A549 (cell line): ENCODE measurements around the gene LDLRAD4. TPM values are rescaled to one million over a fixed set of nuclear protein-coding genes. Genes with fewer than 3 reads are reported as not detected.

ENCODE experiments used
- ATAC-seq, 2 experiments: fragments of 200-7000 bp in 1 of 2; fragments of >200 bp in 1 of 2; cut with Nextera tagmentation in 1 of 2; cut with Tn5 transposase in 1 of 2; 3 replicates each; pipeline versions ENCODE4 v1.8.0 to v1.9.1; 2018 to 2020; ENCODE audit warnings: mild to moderate bottlenecking in 1 of 2, moderate library complexity in 1 of 2
- CTCF ChIA-PET: fragments of 300-600 bp; sonication (Branson Sonifier 250); formaldehyde crosslinking; extraction: SDS; loops from one replicate; lab custom pipeline; 2021; ENCODE audit warnings: antibody characterized with exemption, inconsistent platforms; lab: Yijun Ruan, JAX
- POLR2A ChIA-PET: fragments of 350-600 bp; formaldehyde crosslinking; extraction: SDS; loops from one replicate; lab custom pipeline; 2021; ENCODE audit warnings: antibody characterized with exemption, inconsistent platforms; lab: Yijun Ruan, JAX
- DNase-seq, 2 experiments: peaks; one replicate each; pipeline versions ENCODE4 v3.0.0 to v3.0.0-alpha.2; 2011 to 2016; ENCODE audit warnings: low read depth in 1 of 2, low spot score in 1 of 2
- FAIRE-seq: peaks from 2 replicates; lab custom pipeline; 2011; peaks lifted over from hg19 to GRCh38; lab: Jason Lieb, UNC
- H3K27ac ChIP-seq, 2 experiments: fragments of >200 bp; sonication (Bioruptor Twin); formaldehyde crosslinking; 3 replicates each; pipeline ENCODE4 v1.5.1; 2016 to 2017
- H3K4me1 ChIP-seq: fragments of >200 bp; sonication (Bioruptor Twin); formaldehyde crosslinking; 3 replicates; pipeline ENCODE4 v1.6.1; 2016
- H3K4me2 ChIP-seq: fragments of >200 bp; sonication (Bioruptor Twin); formaldehyde crosslinking; 3 replicates; pipeline ENCODE4 v1.6.1; 2016
- H3K4me3 ChIP-seq: fragments of >200 bp; sonication (Bioruptor Twin); formaldehyde crosslinking; 3 replicates; pipeline ENCODE4 v1.5.1; 2016
- H3K9me3 ChIP-seq: fragments of >200 bp; sonication (Bioruptor Twin); formaldehyde crosslinking; 3 replicates; pipeline ENCODE4 v1.6.1; 2016
- BHLHE40 ChIP-seq: IDR thresholded peaks from 2 replicates; pipeline ENCODE4 v1.6.1; 2012; ENCODE audit warnings: low read depth, low read length, inconsistent platforms
- CBX2 ChIP-seq: fragments of 200-600 bp; sonication (generic); IDR thresholded peaks from 2 replicates; pipeline ENCODE4 v1.6.1; 2016; ENCODE audit warnings: low read depth, mild to moderate bottlenecking, borderline replicate concordance
- CEBPB ChIP-seq, 2 experiments: fragments of >200 bp in 1 of 2; sonication (Bioruptor Twin) in 1 of 2; formaldehyde crosslinking in 1 of 2; IDR thresholded peaks; 2 replicates each; pipeline ENCODE4 v1.6.1; 2012 to 2016
- CHD2 ChIP-seq: fragments of 150-350 bp; IDR thresholded peaks from 2 replicates; pipeline ENCODE4 v1.6.1; 2014; ENCODE audit warnings: low read length; ENCODE audit not compliant: partially characterized antibody
- EHF ChIP-seq: fragments of 250-450 bp; sonication (Bioruptor Pico); IDR thresholded peaks from 2 replicates; pipeline ENCODE4 v1.5.0; 2020; ENCODE audit warnings: mild to moderate bottlenecking
- FOSL2 ChIP-seq, 2 experiments: fragments of 450-650 bp in 1 of 2; fragments of >200 bp in 1 of 2; sonication (Bioruptor Twin) in 1 of 2; formaldehyde crosslinking; IDR thresholded peaks; 2 replicates each; pipeline versions ENCODE4 v1.5.0 to v1.6.1; 2016 to 2020; ENCODE audit warnings: mild to moderate bottlenecking in 1 of 2, moderate library complexity in 1 of 2
- GATA3 ChIP-seq: IDR thresholded peaks from 2 replicates; pipeline ENCODE4 v1.6.1; 2012; ENCODE audit warnings: borderline replicate concordance
- HDAC2 ChIP-seq: fragments of 200-600 bp; sonication (generic); IDR thresholded peaks from 2 replicates; pipeline ENCODE4 v1.6.1; 2016
- HEYL ChIP-seq: fragments of 250-450 bp; sonication (Bioruptor Pico); IDR thresholded peaks from 2 replicates; pipeline ENCODE4 v1.8.0; 2021; ENCODE audit warnings: mild to moderate bottlenecking, moderate library complexity
- HOXB5 ChIP-seq: fragments of 250-450 bp; sonication (Bioruptor Pico); IDR thresholded peaks from 2 replicates; pipeline ENCODE4 v1.5.0; 2020; ENCODE audit warnings: mild to moderate bottlenecking, moderate library complexity
- KDM5A ChIP-seq: fragments of 200-600 bp; sonication (generic); IDR thresholded peaks from 2 replicates; pipeline ENCODE4 v1.6.1; 2016; ENCODE audit warnings: antibody characterized with exemption, mild to moderate bottlenecking
- NFE2L2 ChIP-seq: fragments of 150-350 bp; conservative IDR thresholded peaks from 2 replicates; pipeline ENCODE4 v1.6.1; 2014; ENCODE audit warnings: low read length
- NR3C1 ChIP-seq: fragments of >200 bp; sonication (Bioruptor Twin); formaldehyde crosslinking; IDR thresholded peaks from 3 replicates; pipeline ENCODE4 v1.6.1; 2017
- PHF8 ChIP-seq: fragments of 200-600 bp; sonication (generic); IDR thresholded peaks from 2 replicates; pipeline ENCODE4 v1.6.1; 2016; ENCODE audit warnings: low read depth, mild to moderate bottlenecking, antibody characterized with exemption, moderate library complexity, borderline replicate concordance
- POLR2A ChIP-seq: IDR thresholded peaks from 2 replicates; pipeline ENCODE4 v1.6.1; 2012; ENCODE audit warnings: mild to moderate bottlenecking, low read length
- RARB ChIP-seq: fragments of 250-450 bp; sonication (Bioruptor Pico); IDR thresholded peaks from 2 replicates; pipeline ENCODE4 v1.8.0; 2021; ENCODE audit warnings: mild to moderate bottlenecking, moderate library complexity
- ZFP36 ChIP-seq: fragments of 450-650 bp; IDR thresholded peaks from 2 replicates; pipeline ENCODE4 v1.6.1; 2014; ENCODE audit warnings: borderline replicate concordance; ENCODE audit not compliant: partially characterized antibody
- ZNF302 ChIP-seq: fragments of 250-450 bp; sonication (Bioruptor Pico); IDR thresholded peaks from 2 replicates; pipeline ENCODE4 v1.9.0; 2021; ENCODE audit warnings: inconsistent platforms, mild to moderate bottlenecking, moderate library complexity
- ZSCAN20 ChIP-seq: fragments of 250-450 bp; sonication (Bioruptor Pico); IDR thresholded peaks from 2 replicates; pipeline ENCODE4 v1.8.0; 2022; ENCODE audit warnings: mild to moderate bottlenecking, moderate library complexity
- WGBS: methylation state at CpG from one replicate; pipeline ENCODE4 v1.1.6; 2017; ENCODE audit errors: missing lambda C conversion rate; 5-methylcytosine and 5-hydroxymethylcytosine counted together
- polyA plus RNA-seq, 4 experiments: library from polyadenylated mRNA; depleted of rRNA in 3 of 4; stranded (reverse); fragments of >200 nt; fragmentation: RNase III in 1 of 4; extraction: RNeasy Plus Mini Kit Qiagen cat#74134 plus additional on column Dnase treatment in 1 of 4; gene quantifications; 2 replicates in 3 of 4; 3 replicates in 1 of 4; pipeline ENCODE4 v1.2.3, GENCODE V29; 2011 to 2017
- TF ChIP-seq, protein P1 (sequence below): fragments of 150-350 bp; IDR thresholded peaks from 2 replicates; pipeline ENCODE4 v1.6.1; 2014; ENCODE audit warnings: low read depth, mild to moderate bottlenecking, low read length
- TF ChIP-seq, protein P2 (sequence below): fragments of >200 bp; sonication (Bioruptor Twin); formaldehyde crosslinking; IDR thresholded peaks from 3 replicates; pipeline ENCODE4 v1.6.1; 2016
- TF ChIP-seq, protein P3 (sequence below): IDR thresholded peaks from 2 replicates; pipeline ENCODE4 v1.6.1; 2012
- TF ChIP-seq, protein P4 (sequence below): IDR thresholded peaks from 2 replicates; pipeline ENCODE4 v1.6.1; 2012; ENCODE audit warnings: low read depth, borderline replicate concordance
- TF ChIP-seq, protein P5 (sequence below): IDR thresholded peaks from 2 replicates; pipeline ENCODE4 v1.6.1; 2012
- TF ChIP-seq, protein P6 (sequence below): fragments of 450-650 bp; IDR thresholded peaks from 2 replicates; pipeline ENCODE4 v1.6.1; 2014; ENCODE audit warnings: antibody characterized with exemption

The LDLRAD4 gene
- polyA plus RNA-seq, 2 of the 4 experiments (the other 2 are of a cell fraction): 5.2 to 7.6 TPM

DNA sequence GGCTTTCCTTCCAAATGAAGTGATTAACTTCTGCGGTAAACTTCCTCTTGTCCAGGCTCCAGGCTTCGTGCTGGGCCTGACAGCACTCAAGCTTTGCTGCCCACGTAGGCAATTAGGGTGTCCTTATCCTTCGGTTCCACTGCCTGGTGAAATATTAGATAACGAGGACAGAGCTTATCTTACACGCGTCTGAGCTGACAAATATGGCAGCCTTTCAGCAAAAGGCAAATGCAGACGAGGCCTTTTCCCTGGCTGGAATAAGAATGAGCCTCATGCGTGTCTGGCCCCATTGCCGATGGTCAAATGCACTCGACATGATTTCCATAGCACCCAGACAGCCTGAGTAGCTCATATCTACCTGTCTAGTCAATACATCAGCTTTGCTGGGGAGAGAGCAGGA lies 366.3 kb downstream of the LDLRAD4 start:
- H3K4me3 ChIP-seq: no peak overlapping the region
- H3K4me2 ChIP-seq: no peak overlapping the region
- ChIA-PET POLR2A (no interaction called here), CTCF (interaction anchor here (1.2 kb wide), 1 partner anchor 10 kb away, joined by 3 read pairs; no protein-coding TSS in a partner anchor)
- TF ChIP-seq NR3C1 (no peak), CEBPB (IDR thresholded peaks at IDR 0.05) (no peak), BHLHE40 (no peak), NFE2L2 (no peak), EHF (CRISPR knock-in tag) (no peak), PHF8 (no peak), ZFP36 (no peak), POLR2A (no peak), RARB (CRISPR knock-in tag) (no peak), ZNF302 (CRISPR knock-in tag) (no peak), CBX2 (no peak)
- TF ChIP-seq, protein P1, sequence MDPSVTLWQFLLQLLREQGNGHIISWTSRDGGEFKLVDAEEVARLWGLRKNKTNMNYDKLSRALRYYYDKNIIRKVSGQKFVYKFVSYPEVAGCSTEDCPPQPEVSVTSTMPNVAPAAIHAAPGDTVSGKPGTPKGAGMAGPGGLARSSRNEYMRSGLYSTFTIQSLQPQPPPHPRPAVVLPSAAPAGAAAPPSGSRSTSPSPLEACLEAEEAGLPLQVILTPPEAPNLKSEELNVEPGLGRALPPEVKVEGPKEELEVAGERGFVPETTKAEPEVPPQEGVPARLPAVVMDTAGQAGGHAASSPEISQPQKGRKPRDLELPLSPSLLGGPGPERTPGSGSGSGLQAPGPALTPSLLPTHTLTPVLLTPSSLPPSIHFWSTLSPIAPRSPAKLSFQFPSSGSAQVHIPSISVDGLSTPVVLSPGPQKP: no peak
- TF ChIP-seq, protein P2, sequence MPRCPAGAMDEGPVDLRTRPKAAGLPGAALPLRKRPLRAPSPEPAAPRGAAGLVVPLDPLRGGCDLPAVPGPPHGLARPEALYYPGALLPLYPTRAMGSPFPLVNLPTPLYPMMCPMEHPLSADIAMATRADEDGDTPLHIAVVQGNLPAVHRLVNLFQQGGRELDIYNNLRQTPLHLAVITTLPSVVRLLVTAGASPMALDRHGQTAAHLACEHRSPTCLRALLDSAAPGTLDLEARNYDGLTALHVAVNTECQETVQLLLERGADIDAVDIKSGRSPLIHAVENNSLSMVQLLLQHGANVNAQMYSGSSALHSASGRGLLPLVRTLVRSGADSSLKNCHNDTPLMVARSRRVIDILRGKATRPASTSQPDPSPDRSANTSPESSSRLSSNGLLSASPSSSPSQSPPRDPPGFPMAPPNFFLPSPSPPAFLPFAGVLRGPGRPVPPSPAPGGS: no peak
- TF ChIP-seq, protein P3, sequence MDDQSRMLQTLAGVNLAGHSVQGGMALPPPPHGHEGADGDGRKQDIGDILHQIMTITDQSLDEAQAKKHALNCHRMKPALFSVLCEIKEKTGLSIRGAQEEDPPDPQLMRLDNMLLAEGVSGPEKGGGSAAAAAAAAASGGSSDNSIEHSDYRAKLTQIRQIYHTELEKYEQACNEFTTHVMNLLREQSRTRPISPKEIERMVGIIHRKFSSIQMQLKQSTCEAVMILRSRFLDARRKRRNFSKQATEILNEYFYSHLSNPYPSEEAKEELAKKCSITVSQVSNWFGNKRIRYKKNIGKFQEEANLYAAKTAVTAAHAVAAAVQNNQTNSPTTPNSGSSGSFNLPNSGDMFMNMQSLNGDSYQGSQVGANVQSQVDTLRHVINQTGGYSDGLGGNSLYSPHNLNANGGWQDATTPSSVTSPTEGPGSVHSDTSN: no peak
- no peaks in the 10 kb centered on the region for H3K4me1 ChIP-seq
- no peak for ATAC-seq
- no peak for DNase-seq
- H3K27ac ChIP-seq: no peak overlapping the region
- no peaks in the 10 kb centered on the region for H3K9me3 ChIP-seq
- FAIRE-seq: no peak
- WGBS: 68% methylated on average over 11 of the region's 11 CpGs

DNA sequence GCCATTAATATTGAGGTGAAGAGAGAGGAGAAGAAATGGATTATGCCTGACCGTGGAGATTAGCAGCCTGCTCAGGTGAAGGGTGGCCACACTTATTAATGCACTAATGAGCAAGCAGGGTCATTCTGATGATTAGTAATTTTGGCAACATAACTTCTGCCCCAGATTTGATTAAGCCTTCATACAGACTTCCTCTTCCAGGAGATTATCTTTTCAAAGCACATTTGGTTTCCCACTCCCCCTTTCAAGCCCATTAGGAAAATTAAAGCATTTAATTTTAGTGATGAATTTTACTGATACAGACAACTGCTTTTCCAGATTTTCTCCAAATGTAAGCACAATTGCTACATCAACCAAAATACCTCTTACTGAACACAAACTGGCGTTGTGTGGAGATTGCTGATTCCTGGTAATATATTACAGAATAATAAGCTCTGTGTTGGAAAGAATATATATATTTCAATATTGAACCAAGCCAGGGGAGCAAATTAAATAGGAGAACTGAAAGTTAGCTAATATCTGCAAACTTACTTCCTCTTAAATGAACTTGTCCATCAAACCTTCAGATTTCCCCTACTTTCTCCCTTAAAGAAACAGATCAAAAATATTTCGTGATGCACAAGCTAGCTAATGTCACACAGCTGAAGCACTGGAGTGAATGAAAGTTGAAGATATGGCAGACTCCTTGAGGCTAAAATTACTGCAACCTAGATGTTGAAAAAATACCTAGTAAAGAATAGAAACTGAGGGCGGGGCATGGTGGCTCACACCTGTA lies 367.0 kb downstream of the LDLRAD4 start:
- DNase-seq (no peak), ATAC-seq (no peak), FAIRE-seq (no peak)
- H3K4me2 ChIP-seq: no peak overlapping the region
- H3K4me1 ChIP-seq: no peaks in the 10 kb centered on the region
- H3K9me3 ChIP-seq: no peaks in the 10 kb centered on the region
- TF ChIP-seq, protein P4, sequence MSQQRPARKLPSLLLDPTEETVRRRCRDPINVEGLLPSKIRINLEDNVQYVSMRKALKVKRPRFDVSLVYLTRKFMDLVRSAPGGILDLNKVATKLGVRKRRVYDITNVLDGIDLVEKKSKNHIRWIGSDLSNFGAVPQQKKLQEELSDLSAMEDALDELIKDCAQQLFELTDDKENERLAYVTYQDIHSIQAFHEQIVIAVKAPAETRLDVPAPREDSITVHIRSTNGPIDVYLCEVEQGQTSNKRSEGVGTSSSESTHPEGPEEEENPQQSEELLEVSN: no peak
- TF ChIP-seq CHD2 (no peak), ZNF302 (CRISPR knock-in tag) (no peak), GATA3 (no peak), HDAC2 (no peak), HEYL (CRISPR knock-in tag) (no peak), KDM5A (no peak), FOSL2 (IDR thresholded peaks at IDR 0.05) (no peak), FOSL2 (CRISPR knock-in tag; IDR thresholded peaks at IDR 0.05) (no peak), ZSCAN20 (no peak), POLR2A (no peak), HOXB5 (no peak)
- TF ChIP-seq, protein P5, sequence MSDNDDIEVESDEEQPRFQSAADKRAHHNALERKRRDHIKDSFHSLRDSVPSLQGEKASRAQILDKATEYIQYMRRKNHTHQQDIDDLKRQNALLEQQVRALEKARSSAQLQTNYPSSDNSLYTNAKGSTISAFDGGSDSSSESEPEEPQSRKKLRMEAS: no peak
- TF ChIP-seq, protein P1: no peak
- TF ChIP-seq, protein P6, sequence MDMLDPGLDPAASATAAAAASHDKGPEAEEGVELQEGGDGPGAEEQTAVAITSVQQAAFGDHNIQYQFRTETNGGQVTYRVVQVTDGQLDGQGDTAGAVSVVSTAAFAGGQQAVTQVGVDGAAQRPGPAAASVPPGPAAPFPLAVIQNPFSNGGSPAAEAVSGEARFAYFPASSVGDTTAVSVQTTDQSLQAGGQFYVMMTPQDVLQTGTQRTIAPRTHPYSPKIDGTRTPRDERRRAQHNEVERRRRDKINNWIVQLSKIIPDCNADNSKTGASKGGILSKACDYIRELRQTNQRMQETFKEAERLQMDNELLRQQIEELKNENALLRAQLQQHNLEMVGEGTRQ: no peak
- CTCF ChIA-PET: interaction anchor here (1.2 to 1.6 kb wide), 2 partner anchors 9 to 11 kb away, joined by 3 to 5 read pairs; no protein-coding TSS in a partner anchor
- no peak overlapping the region for H3K4me3 ChIP-seq
- WGBS: 51% methylated on average over 4 of the region's 4 CpGs
- H3K27ac ChIP-seq: no peak overlapping the region
- POLR2A ChIA-PET: no interaction called here
